ENCODE data around the gene CAPN8. TPM values are rescaled to one million over a fixed set of nuclear protein-coding genes. Genes with fewer than 3 reads are reported as not detected.
"Not testable (repeated sequence)": the region's sequence is repeated elsewhere in the genome, so short reads cannot be mapped to it uniquely, and the experiment has no call there.

The CAPN8 gene
- polyA plus RNA-seq, 1 donor (not counting 4 experiments of a cell fraction or from before 2014, with no cell fraction given), result 4.7 TPM

DNA sequence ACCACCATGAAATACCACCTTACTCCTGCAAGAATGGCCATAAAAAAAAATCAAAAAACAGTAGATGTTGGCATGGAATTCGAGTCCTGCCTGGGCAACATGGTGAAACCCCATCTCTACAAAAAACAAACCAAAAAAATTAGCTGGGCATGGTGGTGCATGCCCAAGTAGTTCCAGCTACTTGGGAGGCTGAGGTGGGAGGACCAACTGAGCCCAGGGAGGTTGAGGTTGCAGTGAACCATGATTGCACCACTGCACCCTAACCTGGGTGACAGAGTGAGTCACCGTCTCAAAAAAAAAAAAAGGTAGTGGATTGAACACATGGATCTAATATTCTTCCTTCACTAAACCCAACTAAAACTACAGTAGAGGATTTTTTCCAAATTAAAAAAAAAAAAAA lies 146.4 kb downstream of the CAPN8 start:
- Histone ChIP-seq H3K27ac (ENCODE audit: control insufficient read depth, insufficient read depth, low read length) (no peak overlapping the region), H3K9me1 (ENCODE audit: control insufficient read depth, extremely low read depth, insufficient read depth, low read length) (no peaks in the 10 kb centered on the region), H3K79me2 (ENCODE audit: control insufficient read depth, insufficient read depth, low read length) (no peaks in the 10 kb centered on the region), H3K4me1 (ENCODE audit: control insufficient read depth, extremely low read depth, insufficient read depth, low read length) (peaks cover 6% of the 10 kb centered on the region), H2AFZ (ENCODE audit: control insufficient read depth, low read length) (no peak overlapping the region), H3K27me3 (ENCODE audit: control insufficient read depth, extremely low read depth, insufficient read depth, low read length) (no peaks in the 10 kb centered on the region), H3K9me3 (ENCODE audit: control insufficient read depth, low read depth, low read length) (no peaks in the 10 kb centered on the region), H3K9ac (ENCODE audit: control insufficient read depth, extremely low read depth, insufficient read depth, low read length) (no peak overlapping the region), H3K36me3 (ENCODE audit: control insufficient read depth in 2 of 2, extremely low read depth in 1 of 2, insufficient read depth in 2 of 2, low read length in 2 of 2) (no peaks in the 10 kb centered on the region), H3K4me3 (ENCODE audit: control insufficient read depth in 2 of 3, extremely low read depth in 1 of 3, insufficient read depth in 2 of 3, low read depth in 1 of 3, low read length in 3 of 3) (no peak overlapping the region), H4K20me1 (ENCODE audit: control insufficient read depth, extremely low read depth, insufficient read depth, low read length) (no peaks in the 10 kb centered on the region), H3K4me2 (ENCODE audit: control insufficient read depth, extremely low read depth, insufficient read depth, low read depth, low read length) (no peak overlapping the region)
- FAIRE-seq, result no peak
- dilution Hi-C loops (cut with MboI; ENCODE audit: extremely low pct_ligation_motif_present, low sequenced_read_pairs), result no loop called here
- no peak for DNase-seq (ENCODE audit: low read depth, low spot score)
- TF ChIP-seq, protein P1, sequence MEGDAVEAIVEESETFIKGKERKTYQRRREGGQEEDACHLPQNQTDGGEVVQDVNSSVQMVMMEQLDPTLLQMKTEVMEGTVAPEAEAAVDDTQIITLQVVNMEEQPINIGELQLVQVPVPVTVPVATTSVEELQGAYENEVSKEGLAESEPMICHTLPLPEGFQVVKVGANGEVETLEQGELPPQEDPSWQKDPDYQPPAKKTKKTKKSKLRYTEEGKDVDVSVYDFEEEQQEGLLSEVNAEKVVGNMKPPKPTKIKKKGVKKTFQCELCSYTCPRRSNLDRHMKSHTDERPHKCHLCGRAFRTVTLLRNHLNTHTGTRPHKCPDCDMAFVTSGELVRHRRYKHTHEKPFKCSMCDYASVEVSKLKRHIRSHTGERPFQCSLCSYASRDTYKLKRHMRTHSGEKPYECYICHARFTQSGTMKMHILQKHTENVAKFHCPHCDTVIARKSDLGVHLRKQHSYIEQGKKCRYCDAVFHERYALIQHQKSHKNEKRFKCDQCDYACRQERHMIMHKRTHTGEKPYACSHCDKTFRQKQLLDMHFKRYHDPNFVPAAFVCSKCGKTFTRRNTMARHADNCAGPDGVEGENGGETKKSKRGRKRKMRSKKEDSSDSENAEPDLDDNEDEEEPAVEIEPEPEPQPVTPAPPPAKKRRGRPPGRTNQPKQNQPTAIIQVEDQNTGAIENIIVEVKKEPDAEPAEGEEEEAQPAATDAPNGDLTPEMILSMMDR (optimal IDR thresholded peaks at IDR 0.05 in 1 of 3, IDR thresholded peaks at IDR 0.05 in 1 of 3, conservative IDR thresholded peaks at IDR 0.05 in 1 of 3; ENCODE audit: extremely low read depth in 1 of 3, insufficient read depth in 2 of 3, low read length in 3 of 3), result no peak
- no peak for TF ChIP-seq EZH2 (IDR thresholded peaks at IDR 0.05; ENCODE audit: low read length)

DNA sequence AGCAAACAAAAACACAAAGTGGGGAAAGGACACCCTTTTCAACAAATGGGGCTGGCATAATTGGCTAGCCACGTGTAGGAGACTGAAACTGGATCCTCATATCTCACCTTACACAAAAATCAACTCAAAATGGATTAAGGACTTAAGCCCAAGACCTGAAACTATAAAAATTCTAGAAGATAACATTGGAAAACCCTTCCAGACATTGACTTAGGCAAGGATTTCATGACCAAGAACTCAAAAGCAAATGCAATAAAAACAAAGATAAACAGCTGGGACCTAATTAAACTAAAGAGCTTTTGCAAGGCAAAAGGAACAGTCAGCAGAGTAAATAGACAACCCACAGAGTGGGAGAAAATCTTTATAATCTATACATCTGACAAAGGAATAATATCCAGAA lies 146.9 kb downstream of the CAPN8 start:
- dilution Hi-C loops (cut with MboI; ENCODE audit: extremely low pct_ligation_motif_present, low sequenced_read_pairs); H3K4me3 ChIP-seq (ENCODE audit: control insufficient read depth in 2 of 3, extremely low read depth in 1 of 3, insufficient read depth in 2 of 3, low read depth in 1 of 3, low read length in 3 of 3); H3K9ac ChIP-seq (ENCODE audit: control insufficient read depth, extremely low read depth, insufficient read depth, low read length); H3K4me1 ChIP-seq (ENCODE audit: control insufficient read depth, extremely low read depth, insufficient read depth, low read length); H3K79me2 ChIP-seq (ENCODE audit: control insufficient read depth, insufficient read depth, low read length); FAIRE-seq; H3K9me1 ChIP-seq (ENCODE audit: control insufficient read depth, extremely low read depth, insufficient read depth, low read length); DNase-seq (ENCODE audit: low read depth, low spot score); H3K4me2 ChIP-seq (ENCODE audit: control insufficient read depth, extremely low read depth, insufficient read depth, low read depth, low read length); H4K20me1 ChIP-seq (ENCODE audit: control insufficient read depth, extremely low read depth, insufficient read depth, low read length); H3K27me3 ChIP-seq (ENCODE audit: control insufficient read depth, extremely low read depth, insufficient read depth, low read length); H3K9me3 ChIP-seq (ENCODE audit: control insufficient read depth, low read depth, low read length); H2AFZ ChIP-seq (ENCODE audit: control insufficient read depth, low read length); H3K36me3 ChIP-seq (ENCODE audit: control insufficient read depth in 2 of 2, extremely low read depth in 1 of 2, insufficient read depth in 2 of 2, low read length in 2 of 2); H3K27ac ChIP-seq (ENCODE audit: control insufficient read depth, insufficient read depth, low read length): not testable (repeated sequence)

DNA sequence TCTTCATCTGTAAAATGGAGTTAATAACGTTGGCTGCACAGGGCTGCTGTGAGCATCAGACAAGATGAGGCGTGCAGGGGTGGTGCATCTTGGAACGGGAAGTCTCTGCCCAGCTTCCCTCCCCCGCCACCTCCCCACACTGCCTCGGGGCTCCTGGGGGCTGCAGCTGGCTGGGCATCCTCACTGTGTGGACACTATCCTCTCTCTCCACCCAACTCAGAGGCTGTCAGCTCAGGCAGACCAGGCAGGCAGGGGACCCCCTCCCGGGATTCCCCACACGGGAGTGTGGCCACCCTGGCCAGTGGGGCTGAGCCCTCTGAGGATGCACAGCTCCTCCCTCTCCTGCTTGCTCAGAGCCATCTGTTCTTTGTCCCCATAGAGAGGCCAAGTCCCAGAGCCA lies 149.6 kb downstream of the CAPN8 start:
- no peaks in the 10 kb centered on the region for H3K79me2 ChIP-seq (ENCODE audit: control insufficient read depth, insufficient read depth, low read length)
- H4K20me1 ChIP-seq (ENCODE audit: control insufficient read depth, extremely low read depth, insufficient read depth, low read length), result no peaks in the 10 kb centered on the region
- peak overlapping the region; percentile 45 for H2AFZ ChIP-seq (ENCODE audit: control insufficient read depth, low read length)
- DNase-seq (ENCODE audit: low read depth, low spot score), result no peak
- no peaks in the 10 kb centered on the region for H3K36me3 ChIP-seq (ENCODE audit: control insufficient read depth in 2 of 2, extremely low read depth in 1 of 2, insufficient read depth in 2 of 2, low read length in 2 of 2)
- H3K4me1 ChIP-seq (ENCODE audit: control insufficient read depth, extremely low read depth, insufficient read depth, low read length), result peaks cover 6% of the 10 kb centered on the region
- no peak overlapping the region for H3K4me3 ChIP-seq (ENCODE audit: control insufficient read depth in 2 of 3, extremely low read depth in 1 of 3, insufficient read depth in 2 of 3, low read depth in 1 of 3, low read length in 3 of 3)
- TF ChIP-seq EZH2 (IDR thresholded peaks at IDR 0.05; ENCODE audit: low read length), result no peak
- TF ChIP-seq, protein P1 (optimal IDR thresholded peaks at IDR 0.05 in 1 of 3, IDR thresholded peaks at IDR 0.05 in 1 of 3, conservative IDR thresholded peaks at IDR 0.05 in 1 of 3; ENCODE audit: extremely low read depth in 1 of 3, insufficient read depth in 2 of 3, low read length in 3 of 3), result no peak
- no peak overlapping the region for H3K9ac ChIP-seq (ENCODE audit: control insufficient read depth, extremely low read depth, insufficient read depth, low read length)
- H3K27ac ChIP-seq (ENCODE audit: control insufficient read depth, insufficient read depth, low read length), result no peak overlapping the region
- H3K4me2 ChIP-seq (ENCODE audit: control insufficient read depth, extremely low read depth, insufficient read depth, low read depth, low read length), result peak overlapping the region; percentile 25
- dilution Hi-C loops (cut with MboI; ENCODE audit: extremely low pct_ligation_motif_present, low sequenced_read_pairs), result no loop called here
- H3K9me1 ChIP-seq (ENCODE audit: control insufficient read depth, extremely low read depth, insufficient read depth, low read length), result no peaks in the 10 kb centered on the region
- no peaks in the 10 kb centered on the region for H3K27me3 ChIP-seq (ENCODE audit: control insufficient read depth, extremely low read depth, insufficient read depth, low read length)
- no peaks in the 10 kb centered on the region for H3K9me3 ChIP-seq (ENCODE audit: control insufficient read depth, low read depth, low read length)
- FAIRE-seq, result no peak
